GM19395 (cell line): ENCODE measurements around the gene FGGY.

Experiments used
- ATAC-seq: cut with Tn5 transposase; IDR thresholded peaks from one replicate; pipeline ENCODE4 v1.9.1; 2021; ENCODE audit warnings: mild to moderate bottlenecking, moderate library complexity; ENCODE audit not compliant: unreplicated experiment

Gene FGGY

DNA sequence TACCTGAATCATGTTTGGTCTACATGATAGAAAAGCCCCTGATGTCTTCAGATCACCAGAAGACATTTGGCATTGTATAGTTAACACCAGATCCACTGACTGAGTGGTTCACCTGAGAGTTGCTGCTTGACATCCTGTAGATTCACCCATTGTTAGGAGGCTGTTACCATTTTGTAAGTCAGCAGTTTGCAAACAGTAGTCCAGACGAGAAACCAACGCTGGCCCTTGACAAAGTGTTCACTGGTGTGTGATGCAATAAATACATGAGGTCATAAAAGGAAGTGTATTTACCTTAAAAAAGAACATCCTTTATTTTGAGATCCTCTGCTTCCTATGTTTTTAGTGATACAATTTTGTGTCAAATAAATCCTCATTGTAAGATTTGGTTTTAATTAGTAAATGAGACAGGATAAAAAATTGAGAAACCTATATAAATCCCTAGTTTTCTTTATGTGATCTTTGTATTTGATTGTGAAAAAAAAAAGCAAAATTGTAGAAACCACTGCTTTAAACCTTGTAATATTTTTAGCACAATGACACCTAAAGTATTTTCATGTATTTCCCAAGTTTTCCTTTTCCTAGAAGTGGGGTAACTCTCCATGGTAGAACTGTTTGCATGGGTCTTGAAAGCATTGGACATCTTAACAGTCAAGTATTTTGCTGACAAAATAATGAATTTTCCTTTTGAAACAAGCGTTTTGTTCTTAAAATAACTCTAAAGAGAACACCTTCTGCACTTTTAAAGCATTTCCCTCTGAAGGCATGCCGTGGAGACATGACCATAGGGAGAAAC lies 204.3 kb downstream of the FGGY start:
- no peak for ATAC-seq

DNA sequence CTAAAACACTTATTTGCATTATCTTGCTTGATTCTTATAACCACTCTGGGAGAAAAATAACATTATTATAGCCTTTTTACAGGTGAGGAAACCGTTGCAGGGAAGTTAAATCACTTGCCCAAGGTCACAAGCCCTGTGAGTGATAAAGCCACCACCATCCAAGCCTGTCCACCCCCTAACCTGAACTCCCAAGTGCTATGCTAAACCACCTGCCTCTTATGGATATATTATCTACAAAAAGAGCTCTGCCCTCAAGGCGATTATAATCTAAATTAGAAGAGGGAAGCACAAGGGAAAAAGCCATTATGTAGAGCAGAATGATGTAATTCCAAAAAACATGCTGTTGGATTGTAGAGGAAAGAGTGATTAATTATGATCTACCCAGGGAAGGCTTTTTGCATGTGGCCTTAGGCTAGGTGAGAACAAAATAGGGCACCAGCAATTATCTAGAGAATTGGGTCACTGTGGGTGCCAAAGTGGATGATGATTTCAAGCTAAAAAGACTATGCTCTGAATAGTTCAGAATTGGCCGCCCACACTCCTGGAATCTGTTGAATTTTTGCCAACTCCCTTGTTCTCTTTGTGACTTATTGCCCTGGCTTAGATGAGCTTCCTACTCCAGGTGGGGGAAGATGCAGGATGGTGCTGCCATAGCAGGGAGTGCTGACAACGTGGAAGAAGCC lies 205.3 kb downstream of the FGGY start:
- ATAC-seq = no peak

DNA sequence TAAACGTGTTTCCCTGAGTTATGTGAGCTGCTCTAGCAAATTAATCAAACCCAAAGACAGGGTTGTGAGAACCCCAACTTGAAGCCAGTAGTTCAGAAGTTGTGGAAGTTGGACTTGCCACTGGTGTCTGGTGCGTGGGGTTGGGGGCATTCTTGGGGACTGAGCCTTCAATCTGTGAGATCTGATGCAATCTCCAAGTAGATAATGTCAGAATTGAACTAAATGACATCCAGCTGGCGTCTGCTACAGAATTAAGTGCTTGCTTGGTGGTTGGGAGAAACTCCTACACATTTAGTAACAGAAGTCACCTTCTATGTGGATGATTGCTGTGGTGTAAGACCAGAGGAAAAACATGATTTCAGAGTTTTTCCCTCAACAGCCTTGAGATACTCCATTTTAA lies 207.4 kb downstream of the FGGY start:
- ATAC-seq = no peak

- ATAC-seq = no peak
Measured at GRCh38 chr1:59505596-59506028, 208.7 kb downstream of the FGGY start.

- ATAC-seq = peak; percentile 93
Measured at GRCh38 chr1:59506952-59507351, 210.1 kb downstream of the FGGY start.

- no peak for ATAC-seq
Measured at GRCh38 chr1:59509341-59509875, 212.5 kb downstream of the FGGY start.

DNA sequence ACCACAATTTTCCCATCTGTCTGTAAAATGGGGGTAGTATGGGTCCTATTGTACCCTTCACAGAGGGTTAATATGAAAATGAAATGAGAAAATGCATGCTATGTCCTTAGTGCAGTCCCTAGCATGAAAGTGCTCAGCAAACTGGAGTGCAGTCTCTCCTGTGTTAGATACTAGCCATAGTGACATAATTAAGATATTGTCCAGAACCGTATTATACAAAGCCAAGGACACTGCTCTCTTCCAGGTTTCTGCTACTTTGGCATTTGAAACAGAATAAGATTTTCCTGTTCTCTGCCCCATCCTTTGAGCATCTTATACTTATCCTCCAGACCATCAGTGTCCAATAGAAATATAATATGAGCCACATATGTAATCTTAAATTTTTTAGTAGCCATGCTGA lies 213.4 kb downstream of the FGGY start:
- ATAC-seq = no peak

- no peak for ATAC-seq
Measured at GRCh38 chr1:59511476-59512465, 214.9 kb downstream of the FGGY start.

GRCh38 chr1:59512702-59513101 lies 215.8 kb downstream of the FGGY start:
- ATAC-seq = no peak

DNA sequence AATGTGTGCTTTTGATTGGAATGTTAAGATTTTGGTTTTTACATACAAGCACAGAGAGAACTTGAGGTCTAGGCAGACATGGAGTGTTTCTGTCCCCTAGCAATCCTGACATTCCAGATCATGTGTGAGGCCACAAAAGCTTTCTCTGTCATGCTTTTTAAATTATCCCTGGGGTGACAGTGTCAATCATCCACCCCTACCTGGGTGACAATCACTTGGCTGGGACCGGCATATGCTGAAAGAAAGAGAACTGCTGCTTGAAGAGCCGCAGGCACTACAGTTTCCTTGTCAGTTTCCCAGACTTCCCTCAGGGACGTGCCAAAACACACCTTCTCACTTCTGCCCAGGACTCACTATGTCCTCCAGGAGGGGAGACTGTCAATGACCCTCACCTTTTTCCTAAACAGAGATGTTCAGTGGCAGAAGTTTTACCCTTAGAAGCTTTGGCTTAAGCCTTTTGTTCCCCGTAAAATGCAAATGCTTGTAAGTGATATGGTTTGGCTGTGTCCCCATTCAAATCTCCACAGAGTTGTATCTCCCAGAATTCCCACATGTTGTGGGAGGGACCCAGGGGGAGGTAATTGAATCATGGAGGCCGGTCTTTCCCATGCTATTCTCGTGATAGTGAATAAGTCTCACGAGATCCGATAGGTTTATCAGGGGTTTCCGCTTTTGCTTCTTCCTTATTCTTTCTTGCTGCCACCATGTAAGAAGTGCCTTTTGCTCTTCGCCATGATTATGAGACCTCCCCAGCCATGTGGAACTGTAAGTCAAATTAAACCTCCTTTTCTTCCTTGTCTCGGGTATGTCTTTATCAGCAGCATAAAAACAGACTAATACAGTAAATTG lies 217.4 kb downstream of the FGGY start:
- no peak for ATAC-seq

DNA sequence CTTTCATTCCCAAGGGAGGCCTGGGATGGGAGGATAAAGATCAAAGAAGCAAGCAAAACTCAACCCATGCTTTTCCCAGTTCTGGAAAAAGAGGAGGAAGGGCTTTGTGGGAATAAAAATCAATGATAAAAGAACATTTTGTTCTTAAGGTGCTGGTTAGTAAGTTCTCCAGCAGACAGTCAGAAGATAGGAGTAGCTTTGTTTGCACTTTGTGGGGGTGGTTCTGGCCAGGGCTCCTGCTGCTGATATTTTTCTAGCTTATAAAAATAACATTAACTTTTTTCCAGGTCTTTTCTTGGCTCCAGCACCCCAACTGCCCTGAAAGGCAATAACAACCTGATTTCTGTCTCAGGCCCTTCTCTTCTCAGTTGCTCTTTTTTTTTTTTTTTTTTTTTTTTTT lies 220.0 kb downstream of the FGGY start:
- no peak for ATAC-seq

GRCh38 chr1:59520194-59520593 lies 223.3 kb downstream of the FGGY start:
- no peak for ATAC-seq

DNA sequence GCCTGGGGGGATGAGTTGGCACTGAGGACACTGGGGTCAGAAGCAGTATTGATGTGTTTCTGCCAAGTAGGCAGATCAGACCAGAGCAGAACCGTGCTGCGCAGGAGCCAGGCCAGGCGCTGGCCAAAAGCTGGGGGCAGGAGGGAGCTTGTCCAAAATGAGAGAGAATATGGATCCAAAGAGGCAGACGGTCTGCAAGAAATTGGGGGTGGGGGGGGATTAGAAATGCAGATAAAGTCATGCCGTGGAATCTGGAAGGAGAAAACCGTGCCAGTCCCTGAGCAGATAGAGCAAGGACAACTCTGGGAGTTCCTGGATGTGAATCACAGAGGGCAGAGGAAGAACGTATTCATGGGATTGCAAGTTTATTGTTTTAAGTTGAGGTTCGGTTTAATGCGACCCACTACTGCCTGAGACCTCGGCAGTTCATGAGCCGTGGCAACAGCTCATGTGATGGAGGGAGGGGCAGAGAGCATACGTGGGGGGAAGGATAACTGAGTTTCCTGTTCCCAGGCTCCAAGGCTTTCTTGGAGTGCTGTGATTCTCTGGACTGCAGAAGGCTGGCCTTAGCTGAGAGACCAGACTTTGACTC lies 224.0 kb downstream of the FGGY start:
- no peak for ATAC-seq

DNA sequence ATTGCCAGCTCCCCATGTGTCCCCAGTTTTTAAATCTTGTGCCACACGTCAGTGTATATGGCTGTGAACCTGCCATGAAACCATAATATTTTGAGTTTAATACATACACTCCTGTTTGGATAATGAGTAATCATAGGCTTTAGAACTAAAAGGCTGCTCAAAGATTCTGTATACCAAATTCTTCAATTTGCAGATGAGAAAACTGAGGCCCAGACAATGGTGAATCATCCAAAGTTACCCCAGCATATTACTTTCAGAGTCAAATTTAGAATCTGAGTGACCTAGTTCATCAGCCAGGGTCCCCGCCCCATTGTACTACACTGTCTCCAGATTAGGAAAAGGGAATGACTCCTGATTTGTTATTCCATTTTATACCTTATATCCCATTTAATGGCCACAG lies 224.6 kb downstream of the FGGY start:
- ATAC-seq = no peak

- ATAC-seq = no peak
Measured at GRCh38 chr1:59522925-59523505, 226.1 kb downstream of the FGGY start.

- ATAC-seq = no peak
Measured at GRCh38 chr1:59523745-59524450, 227.0 kb downstream of the FGGY start.

- ATAC-seq = no peak
Measured at GRCh38 chr1:59526240-59526639, 229.3 kb downstream of the FGGY start.

DNA sequence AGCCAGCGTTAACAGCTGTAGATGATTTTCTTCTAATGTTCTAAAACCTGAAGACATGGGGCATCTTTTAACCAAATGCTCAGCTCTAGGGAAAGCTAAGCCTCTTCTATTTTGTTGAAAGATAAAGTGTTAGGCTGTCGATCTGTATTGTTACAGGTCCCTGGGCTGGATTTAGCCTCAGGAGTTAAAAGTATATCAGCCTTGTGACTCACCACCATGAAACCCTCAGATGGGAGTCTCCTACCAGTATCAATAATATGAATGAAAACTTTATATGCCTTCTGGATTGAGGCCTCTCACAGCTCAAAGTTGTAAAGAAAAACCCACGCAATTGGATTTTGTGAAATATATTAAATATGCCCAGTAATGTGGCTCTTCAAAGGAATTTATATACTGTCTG lies 231.6 kb downstream of the FGGY start:
- ATAC-seq = no peak

DNA sequence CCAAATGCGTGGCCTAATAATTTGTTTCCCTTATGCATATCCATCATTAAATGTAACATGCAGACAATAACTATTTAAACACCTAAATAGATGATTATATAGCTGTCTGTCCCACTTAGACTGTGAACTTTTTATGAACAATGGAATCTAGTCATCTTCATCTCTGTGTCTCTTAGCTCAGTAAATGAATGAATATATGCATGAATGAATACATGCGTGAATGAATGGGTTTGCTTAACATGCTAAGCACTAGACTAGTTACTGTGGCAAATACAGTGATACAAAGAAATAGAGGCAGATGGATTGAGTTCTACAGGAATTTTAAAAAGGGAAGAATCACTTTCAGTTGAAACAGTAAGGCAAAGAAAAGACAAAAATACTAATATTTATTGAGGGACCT lies 232.0 kb downstream of the FGGY start:
- no peak for ATAC-seq
